Islet of Langerhans (tissue), 1 donor: ENCODE measurements around the gene NELFA.
"Not testable (repeated sequence)": the region's sequence is repeated elsewhere in the genome, so short reads cannot be mapped to it uniquely, and the experiment has no call there.

Source experiments
- FAIRE-seq: peaks from one replicate; lab custom pipeline; 2011; peaks lifted over from hg19 to GRCh38; lab: Jason Lieb, UNC

Gene NELFA

GRCh38 chr4:1993718-1994516 is 14.9 kb downstream of the NELFA start:
- not testable (repeated sequence) for FAIRE-seq

GRCh38 chr4:1993169-1993516 is 15.6 kb downstream of the NELFA start:
- FAIRE-seq, result no peak

- no peak for FAIRE-seq
Measured at GRCh38 chr4:1992468-1993168, 16.2 kb downstream of the NELFA start.

GRCh38 chr4:1991596-1992434 is 17.0 kb downstream of the NELFA start:
- FAIRE-seq, result no peak

GRCh38 chr4:1991087-1991486 is 17.7 kb downstream of the NELFA start:
- FAIRE-seq, result no peak

- FAIRE-seq, result no peak
Measured at GRCh38 chr4:1990676-1991075, 18.1 kb downstream of the NELFA start.

- no peak for FAIRE-seq
Measured at GRCh38 chr4:1990348-1990645, 18.5 kb downstream of the NELFA start.

- no peak for FAIRE-seq
Measured at GRCh38 chr4:1989533-1990347, 19.0 kb downstream of the NELFA start.

GRCh38 chr4:1988327-1988724 is 20.4 kb downstream of the NELFA start:
- FAIRE-seq, result no peak

- no peak for FAIRE-seq
Measured at GRCh38 chr4:1987721-1988326, 20.9 kb downstream of the NELFA start.

- no peak for FAIRE-seq
Measured at GRCh38 chr4:1987296-1987695, 21.5 kb downstream of the NELFA start.

GRCh38 chr4:1986578-1987210 is 22.1 kb downstream of the NELFA start:
- FAIRE-seq, result no peak

GRCh38 chr4:1985780-1986577 is 22.8 kb downstream of the NELFA start:
- no peak for FAIRE-seq

GRCh38 chr4:1985294-1985693 is 23.5 kb downstream of the NELFA start:
- FAIRE-seq, result no peak

GRCh38 chr4:1984406-1985191 is 24.2 kb downstream of the NELFA start:
- FAIRE-seq, result no peak

GRCh38 chr4:1983846-1984405 is 24.8 kb downstream of the NELFA start:
- no peak for FAIRE-seq

GRCh38 chr4:1983053-1983845 is 25.5 kb downstream of the NELFA start:
- no peak for FAIRE-seq
